GM12891 (cell line): Measurements from ENCODE around the gene EIF4EBP2.

Experiments used
- POLR2A ChIP-seq: IDR thresholded peaks from 2 replicates; pipeline ENCODE4 v1.6.1; 2011; ENCODE audit warnings: low read depth, low read length, control low read depth
- POLR2AphosphoS5 ChIP-seq: IDR thresholded peaks from 2 replicates; pipeline ENCODE4 v1.6.1; 2011; ENCODE audit warnings: low read depth, low read length, control low read depth

GRCh38 chr10:70461397-70462348 is 57.7 kb downstream of the EIF4EBP2 start:
- TF ChIP-seq POLR2A, result no peak
- TF ChIP-seq POLR2AphosphoS5, result no peak
